Gastrocnemius medialis (tissue), 4 donors: ENCODE measurements around the gene SMYD3.

Experiments used
- CTCF ChIP-seq, 5 experiments: fragments of 450-650 bp in 3 of 5; fragments of 200-600 bp in 2 of 5; sonication (generic) in 2 of 5; IDR thresholded peaks in 4 of 5; conservative IDR thresholded peaks in 1 of 5; 1 replicate in 4 of 5; 2 replicates in 1 of 5; pipeline ENCODE4 v1.5.1; 2016 to 2019; ENCODE audit warnings: antibody characterized with exemption in 5 of 5, mild to moderate bottlenecking in 3 of 5, moderate library complexity in 3 of 5
- POLR2A ChIP-seq, 2 donors: fragments of 450-650 bp; IDR thresholded peaks; one replicate each; pipeline ENCODE4 v1.6.1; 2017; ENCODE audit warnings: antibody characterized with exemption in 2 of 2, mild to moderate bottlenecking in 2 of 2, moderate library complexity in 2 of 2

- TF ChIP-seq CTCF (IDR thresholded peaks at IDR 0.05 in 4 of 5, conservative IDR thresholded peaks at IDR 0.05 in 1 of 5) = no peak
- TF ChIP-seq POLR2A (IDR thresholded peaks at IDR 0.05) = no peak
Measured at GRCh38 chr1:246152986-246153431, 354.1 kb downstream of the SMYD3 start.
